Smooth muscle cell (in vitro differentiated cells): ENCODE measurements around the gene PIM3. TPM values are rescaled to one million over a fixed set of nuclear protein-coding genes. Genes with fewer than 3 reads are reported as not detected.

Experiments used
- DNase-seq: peaks from one replicate; lab custom pipeline; 2025; ENCODE audit not compliant: unreplicated experiment; lab: John Stamatoyannopoulos, UW
- H2AFZ ChIP-seq: fragments of 200-600 bp; sonication (generic); 2 replicates; pipeline ENCODE4 v1.6.0; 2016; ENCODE audit warnings: antibody characterized with exemption, low read depth, mild to moderate bottlenecking
- H3F3A ChIP-seq: fragments of 200-600 bp; sonication (generic); 2 replicates; pipeline ENCODE4 v1.6.0; 2017; ENCODE audit warnings: antibody characterized with exemption, low read depth
- H3K27ac ChIP-seq: fragments of 200-600 bp; sonication (generic); 2 replicates; pipeline ENCODE4 v1.5.1; 2016; ENCODE audit warnings: low read depth, mild to moderate bottlenecking
- H3K27me3 ChIP-seq: fragments of 200-600 bp; sonication (generic); 2 replicates; pipeline ENCODE4 v1.6.1; 2016; ENCODE audit warnings: low read depth, mild to moderate bottlenecking
- H3K36me3 ChIP-seq: fragments of 200-600 bp; sonication (generic); 2 replicates; pipeline ENCODE4 v1.5.1; 2016; ENCODE audit warnings: low read depth
- H3K4me1 ChIP-seq: fragments of 200-600 bp; sonication (generic); 2 replicates; pipeline ENCODE4 v1.5.1; 2016; ENCODE audit warnings: low read depth
- H3K4me2 ChIP-seq: fragments of 200-600 bp; sonication (generic); 2 replicates; pipeline ENCODE4 v1.6.0; 2016; ENCODE audit warnings: mild to moderate bottlenecking
- H3K4me3 ChIP-seq: fragments of 200-600 bp; sonication (generic); 2 replicates; pipeline ENCODE4 v1.5.1; 2016; ENCODE audit warnings: mild to moderate bottlenecking
- H3K79me2 ChIP-seq: fragments of 200-600 bp; sonication (generic); 2 replicates; pipeline ENCODE4 v1.6.0; 2016; ENCODE audit warnings: low read depth, mild to moderate bottlenecking
- H3K9ac ChIP-seq: fragments of 200-600 bp; sonication (generic); 2 replicates; pipeline ENCODE4 v1.6.0; 2016; ENCODE audit warnings: low read depth
- H3K9me3 ChIP-seq: fragments of 200-600 bp; sonication (generic); replicated peaks from 2 replicates; pipeline ENCODE4 v1.5.1; 2016; ENCODE audit warnings: low read depth
- H4K20me1 ChIP-seq: fragments of 200-600 bp; sonication (generic); 2 replicates; pipeline ENCODE4 v1.6.0; 2016; ENCODE audit warnings: low read depth
- CTCF ChIP-seq: fragments of 200-600 bp; sonication (generic); IDR thresholded peaks from 2 replicates; pipeline ENCODE4 v1.5.1; 2017; ENCODE audit warnings: borderline replicate concordance, mild to moderate bottlenecking, antibody characterized with exemption; ENCODE audit not compliant: insufficient read depth, poor library complexity, severe bottlenecking
- WGBS: methylation state at CpG from one replicate; pipeline ENCODE4 v1.1.7; 2016; ENCODE audit warnings: low lambda C conversion rate; 5-methylcytosine and 5-hydroxymethylcytosine counted together
- polyA plus RNA-seq: library from polyadenylated mRNA; unstranded; fragments of >200 nt; fragmentation: Nextera tagmentation; extraction: Ambion mirVana; gene quantifications from 2 replicates; pipeline ENCODE4 v1.2.1, GENCODE V29; 2016
- total RNA-seq: library from RNA; depleted of rRNA; stranded (reverse); fragments of >200 nt; gene quantifications from 2 replicates; pipeline ENCODE4 v1.2.3, GENCODE V29; 2014

Gene PIM3
- total and polyA plus RNA-seq, 2 experiments from 2014 or later = 19.1 to 43.3 TPM

- Histone ChIP-seq H3K9me3 (no peaks in the 10 kb centered on the region), H3K36me3 (no peaks in the 10 kb centered on the region), H3K4me2 (no peak overlapping the region), H3K27ac (no peak overlapping the region), H3K4me1 (peaks cover 10% of the 10 kb centered on the region), H3K4me3 (no peak overlapping the region), H3F3A (no peaks in the 10 kb centered on the region), H3K9ac (no peak overlapping the region), H2AFZ (no peak overlapping the region), H3K79me2 (no peaks in the 10 kb centered on the region), H3K27me3 (no peaks in the 10 kb centered on the region), H4K20me1 (no peaks in the 10 kb centered on the region)
- no peak for DNase-seq
- TF ChIP-seq CTCF = no peak
- 89% methylated on average over 20 of the region's 21 CpGs for WGBS
Measured at GRCh38 chr22:49942565-49943404, 17.8 kb upstream of the PIM3 start.

- no peak overlapping the region for H3K9ac ChIP-seq
- peaks cover 12% of the 10 kb centered on the region for H3K4me1 ChIP-seq
- H3K9me3 ChIP-seq = no peaks in the 10 kb centered on the region
- no peaks in the 10 kb centered on the region for H4K20me1 ChIP-seq
- no peak for DNase-seq
- H3K4me3 ChIP-seq = no peak overlapping the region
- TF ChIP-seq CTCF = no peak
- H3K27ac ChIP-seq = no peak overlapping the region
- WGBS = 81% methylated on average over 9 of the region's 11 CpGs
- no peaks in the 10 kb centered on the region for H3K36me3 ChIP-seq
- no peak overlapping the region for H2AFZ ChIP-seq
- no peaks in the 10 kb centered on the region for H3F3A ChIP-seq
- no peak overlapping the region for H3K4me2 ChIP-seq
- H3K79me2 ChIP-seq = no peaks in the 10 kb centered on the region
- H3K27me3 ChIP-seq = no peaks in the 10 kb centered on the region
Measured at GRCh38 chr22:49943405-49943765, 17.2 kb upstream of the PIM3 start.

GRCh38 chr22:49943771-49944398 lies 16.7 kb upstream of the PIM3 start:
- Histone ChIP-seq H3K9ac (no peak overlapping the region), H3K27me3 (no peaks in the 10 kb centered on the region), H3K27ac (peak overlapping the region; percentile 24), H2AFZ (no peak overlapping the region), H3K4me1 (peaks cover 12% of the 10 kb centered on the region), H3K36me3 (no peaks in the 10 kb centered on the region), H3F3A (no peaks in the 10 kb centered on the region), H3K79me2 (no peaks in the 10 kb centered on the region), H3K4me2 (no peak overlapping the region), H4K20me1 (no peaks in the 10 kb centered on the region), H3K4me3 (no peak overlapping the region), H3K9me3 (no peaks in the 10 kb centered on the region)
- WGBS = 94% methylated on average over 25 of the region's 25 CpGs
- TF ChIP-seq CTCF = no peak
- no peak for DNase-seq
